ENCODE data around the gene RSU1.

DNA sequence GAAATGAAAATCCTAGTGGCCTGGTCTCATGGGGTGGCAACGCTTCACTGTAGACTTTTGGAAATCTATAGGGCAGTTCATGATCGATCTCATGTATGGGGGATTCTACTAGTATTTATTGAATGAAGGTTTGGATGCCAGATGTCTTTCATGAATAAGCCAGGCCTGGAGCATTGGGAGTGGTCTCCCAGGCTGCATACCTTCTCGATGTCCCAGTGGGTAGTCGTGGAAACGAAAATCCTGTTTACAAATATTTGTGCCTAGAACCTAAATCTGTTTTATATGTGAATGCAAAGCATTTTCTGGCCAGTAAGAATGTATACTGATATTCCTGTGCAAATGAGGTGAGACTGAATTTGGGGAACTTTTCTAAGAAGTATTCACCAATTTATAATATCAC is 190.5 kb downstream of the RSU1 start:
- TF ChIP-seq, protein P1, sequence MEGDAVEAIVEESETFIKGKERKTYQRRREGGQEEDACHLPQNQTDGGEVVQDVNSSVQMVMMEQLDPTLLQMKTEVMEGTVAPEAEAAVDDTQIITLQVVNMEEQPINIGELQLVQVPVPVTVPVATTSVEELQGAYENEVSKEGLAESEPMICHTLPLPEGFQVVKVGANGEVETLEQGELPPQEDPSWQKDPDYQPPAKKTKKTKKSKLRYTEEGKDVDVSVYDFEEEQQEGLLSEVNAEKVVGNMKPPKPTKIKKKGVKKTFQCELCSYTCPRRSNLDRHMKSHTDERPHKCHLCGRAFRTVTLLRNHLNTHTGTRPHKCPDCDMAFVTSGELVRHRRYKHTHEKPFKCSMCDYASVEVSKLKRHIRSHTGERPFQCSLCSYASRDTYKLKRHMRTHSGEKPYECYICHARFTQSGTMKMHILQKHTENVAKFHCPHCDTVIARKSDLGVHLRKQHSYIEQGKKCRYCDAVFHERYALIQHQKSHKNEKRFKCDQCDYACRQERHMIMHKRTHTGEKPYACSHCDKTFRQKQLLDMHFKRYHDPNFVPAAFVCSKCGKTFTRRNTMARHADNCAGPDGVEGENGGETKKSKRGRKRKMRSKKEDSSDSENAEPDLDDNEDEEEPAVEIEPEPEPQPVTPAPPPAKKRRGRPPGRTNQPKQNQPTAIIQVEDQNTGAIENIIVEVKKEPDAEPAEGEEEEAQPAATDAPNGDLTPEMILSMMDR (conservative IDR thresholded peaks at IDR 0.05): no peak
- TF ChIP-seq ZFX (IDR thresholded peaks at IDR 0.05): no peak

All from C4-2B (cell line).